ENCODE measurements around the gene ALG1. TPM values are rescaled to one million over a fixed set of nuclear protein-coding genes. Genes with fewer than 3 reads are reported as not detected.
"Not testable (repeated sequence)": the region's sequence is repeated elsewhere in the genome, so short reads cannot be mapped to it uniquely, and the experiment has no call there.

ALG1 gene
- total and polyA plus RNA-seq, 5 experiments from 2014 or later, result 22.8 to 27.6 (median 24.3) TPM

DNA sequence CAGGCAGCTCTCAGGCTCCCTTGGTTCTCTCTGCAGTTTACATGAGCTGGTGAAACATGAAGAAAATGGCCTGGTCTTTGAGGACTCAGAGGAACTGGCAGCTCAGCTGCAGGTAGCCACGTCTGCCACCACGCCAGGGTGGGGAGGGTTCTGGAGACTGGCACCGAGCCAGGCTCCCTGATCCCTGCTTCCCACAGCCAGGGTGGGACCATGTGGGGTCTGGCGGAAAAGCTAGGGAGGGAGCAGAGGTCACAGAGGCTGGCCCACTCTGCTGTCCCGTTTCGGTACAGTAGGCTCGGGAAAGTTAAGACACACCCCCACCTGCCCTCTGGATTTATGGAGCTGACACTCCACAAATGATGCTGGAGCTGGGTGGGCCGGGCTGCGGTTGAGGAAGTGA lies 12.0 kb downstream of the ALG1 start:
- Mint-ChIP-seq H3K4me3 (peak overlapping the region in 1 of 10 donors; percentile 20), H3K36me3 (peaks cover 0 to 68% (median 4%) of the 10 kb centered on the region in 3 donors), H3K27ac (peak overlapping the region in 4 of 10 donors; percentile 24 to 67 (median 62))
- not testable (repeated sequence) for H3K27me3 Mint-ChIP-seq, ATAC-seq, H3K4me1 Mint-ChIP-seq, H3K9me3 Mint-ChIP-seq, DNase-seq
- POLR2A ChIA-PET, result interaction anchor here (1.7 kb wide), 1 partner anchor 49 kb away, joined by 6 read pairs; the partner anchor contains the start of gene NAGPA

DNA sequence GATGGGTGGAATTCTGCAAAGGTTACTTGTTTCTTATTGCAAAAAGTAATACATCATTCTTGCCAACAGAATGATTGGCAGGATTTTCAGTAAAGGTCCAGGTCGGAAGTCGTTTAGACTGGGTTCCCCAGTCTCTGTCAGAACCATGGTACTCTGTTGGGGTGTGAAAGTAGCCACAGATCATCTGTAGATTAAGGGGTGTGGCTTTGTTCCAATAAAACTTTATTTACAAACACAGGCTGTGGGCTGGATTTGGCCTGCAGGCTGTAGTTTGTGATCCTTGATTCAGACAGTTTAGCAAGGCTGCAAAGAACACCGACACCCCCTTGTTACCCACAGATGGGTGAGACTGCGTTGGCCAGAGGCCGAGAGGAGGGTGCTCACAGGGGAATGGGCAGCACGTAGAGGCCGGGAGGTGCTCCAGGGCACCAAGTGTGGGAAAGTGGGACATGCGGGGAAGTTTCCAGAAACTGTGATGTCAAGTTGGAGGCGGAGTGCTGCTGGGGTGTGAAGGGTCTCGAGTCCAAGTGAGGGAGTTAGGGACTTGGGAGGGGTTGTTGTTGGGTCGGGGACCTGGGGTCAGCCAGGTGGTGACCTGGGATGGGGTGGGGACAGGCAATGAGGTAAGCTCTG lies 12.6 kb downstream of the ALG1 start:
- POLR2A ChIA-PET, result interaction anchor here (1.7 kb wide), 1 partner anchor 50 kb away, joined by 6 read pairs; the partner anchor contains the start of gene NAGPA
- DNase-seq, result peak in 1 of 10 donors; percentile 34
- ATAC-seq, H3K27me3 Mint-ChIP-seq, H3K4me3 Mint-ChIP-seq, H3K4me1 Mint-ChIP-seq, H3K9me3 Mint-ChIP-seq: not testable (repeated sequence)
- H3K36me3 Mint-ChIP-seq, result peaks cover 0 to 67% (median 4%) of the 10 kb centered on the region in 3 donors
- peak overlapping the region in 3 of 10 donors; percentile 48 to 67 (median 57) for H3K27ac Mint-ChIP-seq

DNA sequence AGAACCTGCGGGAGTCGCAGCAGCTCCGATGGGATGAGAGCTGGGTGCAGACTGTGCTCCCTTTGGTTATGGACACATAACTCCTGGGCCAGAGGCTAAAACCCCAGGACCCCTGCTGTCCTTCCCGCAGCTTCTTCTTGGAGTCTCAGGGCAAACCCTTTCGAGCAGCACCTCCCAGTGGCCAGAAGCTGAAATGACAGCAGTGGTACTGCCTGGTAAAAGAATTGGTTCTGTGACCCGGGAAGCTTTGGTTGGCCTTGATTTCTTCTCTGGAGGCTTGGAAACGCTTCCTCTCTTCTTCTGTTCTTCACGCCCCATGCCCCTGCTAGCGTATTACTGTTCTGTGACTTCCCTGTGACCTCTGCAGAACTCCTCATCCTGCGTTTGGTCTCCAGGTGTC lies 13.2 kb downstream of the ALG1 start:
- H3K27ac Mint-ChIP-seq, result peak overlapping the region in 3 of 10 donors; percentile 58 to 78 (median 67)
- DNase-seq, result peak; percentile 27 to 72 (median 43)
- H3K4me1 Mint-ChIP-seq, H3K4me3 Mint-ChIP-seq, H3K9me3 Mint-ChIP-seq, H3K27me3 Mint-ChIP-seq, ATAC-seq: not testable (repeated sequence)
- POLR2A ChIA-PET, result interaction anchor here (1.7 kb wide), 1 partner anchor 50 kb away, joined by 6 read pairs; the partner anchor contains the start of gene NAGPA
- peaks cover 0 to 62% (median 2%) of the 10 kb centered on the region in 3 donors for H3K36me3 Mint-ChIP-seq

DNA sequence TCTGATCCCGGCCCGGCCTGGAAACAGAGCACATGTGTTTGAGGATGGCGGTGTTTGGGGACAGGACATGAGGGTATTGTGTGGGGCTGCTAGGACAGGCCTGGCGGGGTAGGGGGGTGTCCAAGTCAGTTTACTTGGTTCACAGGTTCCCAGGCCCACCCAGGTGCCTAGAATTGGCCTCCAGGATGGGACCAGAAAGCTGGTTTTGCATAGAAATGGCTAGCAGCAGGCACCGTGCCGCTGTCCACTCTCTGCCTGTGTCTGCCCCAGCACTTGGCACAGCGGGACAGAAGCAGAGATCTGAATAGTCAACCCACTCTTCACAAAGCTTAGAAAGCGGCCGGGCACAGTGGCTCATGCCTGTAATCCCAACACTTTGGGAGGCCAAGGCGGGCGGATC lies 14.1 kb downstream of the ALG1 start:
- H3K27ac Mint-ChIP-seq, H3K9me3 Mint-ChIP-seq, ATAC-seq, DNase-seq, H3K4me1 Mint-ChIP-seq, POLR2A ChIA-PET, H3K4me3 Mint-ChIP-seq, H3K27me3 Mint-ChIP-seq: not testable (repeated sequence)
- H3K36me3 Mint-ChIP-seq, result peaks cover 0 to 63% (median 2%) of the 10 kb centered on the region in 3 donors

DNA sequence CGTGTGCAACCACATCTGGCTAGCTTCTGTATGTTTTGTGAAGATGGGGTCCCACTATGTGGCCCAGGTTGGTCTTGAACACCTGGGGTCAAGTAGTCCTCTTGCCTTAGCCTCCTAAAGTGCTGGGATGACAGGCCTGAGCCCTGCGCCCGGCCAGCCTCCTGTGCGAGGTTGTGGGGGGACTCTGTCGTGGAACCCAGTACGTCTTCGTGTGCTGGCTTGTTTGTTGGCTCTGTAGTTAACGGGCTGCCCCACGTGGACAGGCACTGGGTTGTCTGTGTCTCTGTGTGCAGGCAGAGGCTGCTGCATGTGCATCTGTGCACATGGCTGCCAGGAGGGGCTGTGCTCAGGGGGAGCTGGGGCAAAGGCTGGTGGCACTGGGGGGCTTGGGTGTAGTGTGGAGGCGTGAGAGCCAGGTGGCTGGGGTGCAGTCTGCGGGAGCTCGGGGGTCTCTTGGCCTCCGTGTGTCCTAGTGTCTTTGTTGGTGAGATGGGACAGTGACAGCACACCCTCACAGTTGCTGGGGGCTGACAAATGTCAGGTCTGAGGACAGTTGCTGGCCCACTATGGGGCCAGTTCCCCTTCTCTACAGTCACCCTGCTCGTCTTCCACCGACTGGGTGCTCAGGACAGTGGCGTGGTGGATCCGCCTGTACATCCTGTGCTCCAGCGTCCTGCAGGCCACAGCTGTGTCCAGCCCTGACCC lies 16.6 kb downstream of the ALG1 start:
- H3K27ac Mint-ChIP-seq, H3K4me3 Mint-ChIP-seq, H3K4me1 Mint-ChIP-seq, H3K27me3 Mint-ChIP-seq, ATAC-seq, H3K9me3 Mint-ChIP-seq, POLR2A ChIA-PET, DNase-seq: not testable (repeated sequence)
- peaks cover 0 to 55% (median 0%) of the 10 kb centered on the region in 3 donors for H3K36me3 Mint-ChIP-seq

DNA sequence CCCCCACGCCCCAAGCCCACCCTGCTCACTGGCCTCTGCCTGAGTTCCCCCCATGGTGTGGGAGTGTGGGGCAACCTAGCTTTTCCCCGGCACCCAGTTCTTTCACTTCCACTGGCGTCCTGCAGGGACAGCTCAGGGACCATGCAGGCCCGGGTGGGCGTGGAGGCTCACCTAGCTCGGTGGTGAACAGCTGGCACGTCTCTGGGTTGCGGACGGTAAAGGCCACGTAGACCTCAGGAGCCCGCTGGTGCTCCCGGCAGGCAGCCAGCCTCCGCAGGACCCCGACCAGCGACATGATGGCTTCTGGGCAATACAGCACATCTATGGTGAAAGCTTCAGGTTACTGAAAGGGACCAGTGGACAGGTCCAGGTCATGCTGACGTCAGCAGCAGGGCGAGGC lies 17.3 kb downstream of the ALG1 start:
- H3K27me3 Mint-ChIP-seq, H3K4me3 Mint-ChIP-seq, H3K9me3 Mint-ChIP-seq, ATAC-seq, DNase-seq, H3K4me1 Mint-ChIP-seq: not testable (repeated sequence)
- Mint-ChIP-seq H3K36me3 (peaks cover 0 to 51% (median 0%) of the 10 kb centered on the region in 3 donors), H3K27ac (peak overlapping the region in 2 of 10 donors; percentile 34 to 44)
- POLR2A ChIA-PET, result interaction anchor here (0.8 kb wide), 1 partner anchor 55 kb away, joined by 4 read pairs; the partner anchor contains the start of gene NAGPA

DNA sequence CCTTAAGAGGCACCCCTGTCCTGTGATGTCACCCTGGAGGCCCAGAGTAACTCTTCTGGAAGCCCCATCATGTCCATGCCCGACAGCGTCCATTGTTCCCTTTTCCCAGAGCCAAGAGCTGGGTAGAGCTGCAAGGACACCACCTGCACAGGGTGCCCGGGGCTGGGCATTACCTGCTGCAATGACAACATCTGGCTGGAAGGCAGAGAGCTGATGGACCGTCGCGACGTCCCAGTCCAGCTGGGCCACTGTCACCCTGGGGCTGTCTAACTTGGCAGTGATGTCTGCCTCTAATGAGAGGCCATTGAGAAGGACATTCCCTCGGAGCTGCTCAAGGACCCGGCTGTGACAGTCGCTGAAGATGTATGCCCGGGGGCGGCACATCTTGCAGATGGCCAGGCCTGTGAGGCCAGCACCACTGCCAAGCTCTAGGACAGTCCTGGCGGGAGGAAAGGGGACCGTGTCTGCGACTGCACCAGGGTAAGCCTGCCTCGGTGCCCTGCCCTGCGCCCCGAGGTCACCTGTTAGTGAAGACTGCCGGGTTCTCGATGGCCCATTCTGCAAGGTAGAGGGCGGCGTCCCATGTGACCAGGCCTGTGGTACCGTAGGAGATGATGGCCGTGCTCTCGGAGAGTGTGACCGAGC lies 18.4 kb downstream of the ALG1 start:
- peaks cover 0 to 40% (median 0%) of the 10 kb centered on the region in 3 donors for H3K36me3 Mint-ChIP-seq
- ATAC-seq, POLR2A ChIA-PET, DNase-seq, H3K4me3 Mint-ChIP-seq, H3K4me1 Mint-ChIP-seq, H3K27ac Mint-ChIP-seq, H3K27me3 Mint-ChIP-seq, H3K9me3 Mint-ChIP-seq: not testable (repeated sequence)

DNA sequence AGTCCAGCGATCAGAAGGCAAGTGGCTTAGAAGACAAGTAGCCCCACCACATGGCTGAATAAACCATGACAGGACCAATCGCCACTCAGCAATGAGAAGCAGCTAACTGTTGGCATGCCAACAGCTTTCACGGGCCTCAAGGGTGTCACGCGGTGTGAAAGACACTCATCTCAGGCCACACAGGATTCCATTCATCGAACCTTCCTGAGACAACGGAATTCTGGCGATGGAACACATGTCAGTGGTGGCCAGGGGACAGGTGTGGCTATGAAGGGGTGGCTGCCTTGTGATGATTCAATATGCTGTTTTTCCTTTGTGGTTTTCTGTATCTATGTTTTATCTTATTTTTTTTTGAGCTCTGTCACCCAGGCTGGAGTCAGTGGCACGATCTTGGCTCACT lies 18.9 kb downstream of the ALG1 start:
- DNase-seq, H3K4me1 Mint-ChIP-seq, H3K27me3 Mint-ChIP-seq, ATAC-seq, H3K27ac Mint-ChIP-seq, H3K9me3 Mint-ChIP-seq, H3K4me3 Mint-ChIP-seq, POLR2A ChIA-PET: not testable (repeated sequence)
- peaks cover 0 to 35% (median 0%) of the 10 kb centered on the region in 3 donors for H3K36me3 Mint-ChIP-seq

DNA sequence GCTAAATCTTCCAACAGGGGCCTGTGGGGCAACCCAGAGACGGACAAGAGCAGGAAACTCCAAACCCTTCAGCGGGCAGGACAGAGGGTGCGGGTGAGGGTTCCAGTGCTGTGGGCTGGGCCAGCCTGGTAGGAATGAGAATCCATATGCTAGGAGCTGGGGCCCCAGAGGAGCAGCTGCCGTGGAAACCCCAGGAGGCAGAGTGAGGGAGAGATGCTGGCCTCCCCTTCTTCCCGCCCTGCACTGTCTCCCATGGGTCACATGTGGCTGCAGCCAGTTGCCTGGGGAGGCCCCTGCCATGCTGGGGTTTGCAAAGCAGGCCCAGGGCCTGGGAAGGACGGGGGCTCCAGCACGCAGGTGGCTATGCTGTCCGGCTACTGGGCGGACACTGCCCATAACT lies 21.4 kb downstream of the ALG1 start:
- Mint-ChIP-seq H3K4me1 (peaks cover 6 to 20% (median 15%) of the 10 kb centered on the region in 4 donors), H3K36me3 (peaks cover 0 to 16% (median 0%) of the 10 kb centered on the region in 3 donors)
- H3K27ac Mint-ChIP-seq, H3K9me3 Mint-ChIP-seq, DNase-seq, H3K4me3 Mint-ChIP-seq, H3K27me3 Mint-ChIP-seq, ATAC-seq: not testable (repeated sequence)
- POLR2A ChIA-PET, result interaction anchor here (1.4 kb wide), 1 partner anchor 21 kb away, joined by 4 read pairs; no protein-coding TSS in a partner anchor

DNA sequence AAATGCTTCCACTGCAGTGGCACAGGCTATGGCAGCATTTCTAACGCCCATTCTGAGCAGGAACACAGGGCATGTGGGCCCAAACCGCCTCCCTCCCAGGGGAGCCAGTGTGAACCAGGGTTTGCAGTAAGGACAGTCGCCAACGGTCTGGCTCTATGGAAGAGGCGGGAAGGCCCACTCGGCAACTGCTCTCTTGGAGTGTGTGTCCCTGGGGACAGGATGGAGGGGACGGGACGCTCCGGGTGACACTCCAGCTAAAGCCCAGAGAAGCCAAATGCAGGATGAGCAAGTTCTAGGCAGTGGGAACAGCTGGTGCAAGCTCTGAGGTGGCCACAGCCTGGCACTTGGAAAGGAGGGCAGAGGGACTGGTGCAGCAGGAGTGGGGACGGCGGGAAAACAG lies 22.1 kb downstream of the ALG1 start:
- H3K9me3 Mint-ChIP-seq, H3K27me3 Mint-ChIP-seq, POLR2A ChIA-PET, ATAC-seq, DNase-seq: not testable (repeated sequence)
- Mint-ChIP-seq H3K27ac (peak overlapping the region in 3 of 10 donors; percentile 15 to 25 (median 24)), H3K4me3 (peak overlapping the region in 1 of 10 donors; percentile 29), H3K4me1 (peaks cover 6 to 22% (median 17%) of the 10 kb centered on the region in 4 donors), H3K36me3 (peaks cover 0 to 13% (median 0%) of the 10 kb centered on the region in 3 donors)

DNA sequence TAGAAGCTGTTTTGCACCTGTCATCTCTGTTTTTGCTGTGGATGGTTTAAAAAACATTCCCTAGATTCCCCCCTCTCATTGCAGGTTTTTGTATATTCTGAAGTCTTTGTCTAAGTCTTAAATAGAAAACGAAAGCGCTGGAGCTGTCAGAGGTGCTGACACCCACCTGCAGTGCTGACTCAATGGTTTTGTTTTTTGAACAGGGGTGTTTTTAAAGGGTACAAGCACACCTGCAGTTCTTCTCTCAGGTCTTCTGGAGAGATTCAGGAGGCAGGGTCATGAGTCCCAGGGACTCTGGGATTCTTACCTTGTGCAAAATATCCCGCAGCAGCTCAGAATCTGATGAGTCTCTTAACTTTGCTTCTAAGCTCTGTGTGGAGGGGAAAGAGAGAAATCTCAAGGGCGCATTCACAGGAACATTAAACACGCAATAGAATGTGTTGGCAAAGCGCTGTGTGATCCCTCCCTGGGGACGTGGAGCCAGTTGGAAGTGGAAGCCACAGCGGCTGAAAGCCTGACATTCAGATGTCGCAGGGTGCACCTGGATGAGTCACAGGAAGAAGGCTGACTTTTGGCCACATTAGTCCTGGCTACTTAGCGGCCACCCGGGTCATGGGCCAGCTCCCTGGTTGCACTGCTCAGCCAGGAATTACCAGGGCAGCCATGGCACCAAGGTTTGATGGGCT lies 23.6 kb downstream of the ALG1 start:
- DNase-seq, H3K36me3 Mint-ChIP-seq, ATAC-seq, H3K9me3 Mint-ChIP-seq, H3K27me3 Mint-ChIP-seq: not testable (repeated sequence)
- Mint-ChIP-seq H3K27ac (peak overlapping the region in 1 of 10 donors; percentile 39), H3K4me3 (peak overlapping the region in 1 of 10 donors; percentile 14), H3K4me1 (peaks cover 6 to 24% (median 19%) of the 10 kb centered on the region in 4 donors)
- POLR2A ChIA-PET, result interaction anchor here (1.2 kb wide), 1 partner anchor 8 kb away, joined by 3 read pairs; no protein-coding TSS in a partner anchor

DNA sequence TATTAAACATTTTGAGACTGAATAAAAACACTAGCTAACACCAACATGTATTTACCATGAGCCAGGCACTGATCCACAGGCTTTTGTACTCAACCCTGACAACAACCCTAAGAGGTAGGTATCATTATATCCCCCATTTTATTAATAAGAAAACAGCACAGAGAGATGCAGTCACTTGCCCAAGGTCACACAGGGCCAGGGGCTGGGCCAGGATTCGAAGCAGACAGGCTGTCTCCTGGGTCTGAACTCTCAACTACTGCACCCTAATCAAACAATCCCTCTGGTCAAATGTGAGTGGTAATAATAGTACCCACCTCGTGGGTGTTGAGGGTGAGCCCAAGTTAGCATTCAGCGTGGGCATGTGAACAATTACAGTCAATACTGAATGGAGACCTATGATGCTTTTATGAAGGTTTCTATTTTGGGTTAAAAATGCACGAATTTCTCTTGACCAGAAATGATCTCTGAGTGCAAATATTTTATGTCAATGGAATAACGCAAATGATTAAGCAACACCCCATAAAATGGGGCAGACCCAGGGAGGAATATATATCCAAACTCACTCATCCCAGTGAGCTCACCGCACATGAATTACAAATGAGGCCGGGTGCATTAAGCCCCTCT lies 24.9 kb downstream of the ALG1 start:
- POLR2A ChIA-PET, result interaction anchor here (2.1 kb wide), 1 partner anchor 63 kb away, joined by 9 read pairs; the partner anchor contains the start of gene NAGPA
- not testable (repeated sequence) for H3K36me3 Mint-ChIP-seq, H3K9me3 Mint-ChIP-seq, ATAC-seq, H3K27me3 Mint-ChIP-seq, DNase-seq
- peak overlapping the region; percentile 88 to 94 (median 90) for H3K4me3 Mint-ChIP-seq
- H3K4me1 Mint-ChIP-seq, result peaks cover 6 to 24% (median 19%) of the 10 kb centered on the region in 4 donors
- peak overlapping the region; percentile 77 to 98 (median 95) for H3K27ac Mint-ChIP-seq
